CD4-positive, alpha-beta T cell (primary cell): ENCODE measurements around the gene SHOX. TPM values are rescaled to one million over a fixed set of nuclear protein-coding genes. Genes with fewer than 3 reads are reported as not detected.

Experiments
- ATAC-seq: fragments of 200-7000 bp; cut with Tn5 transposase; one replicate; pipeline ENCODE4 v1.10.0; 2022; ENCODE audit warnings: mild to moderate bottlenecking; ENCODE audit not compliant: poor library complexity
- CTCF ChIA-PET: fragments of 350-600 bp; sonication (Branson Sonifier 250); formaldehyde crosslinking; loops from one replicate; lab custom pipeline; 2021; ENCODE audit warnings: antibody characterized with exemption, inconsistent platforms; lab: Charles Lee
- POLR2A ChIA-PET: fragments of 350-600 bp; sonication (Branson Sonifier 250); formaldehyde crosslinking; loops from one replicate; lab custom pipeline; 2021; ENCODE audit warnings: antibody characterized with exemption, inconsistent platforms; lab: Charles Lee
- DNase-seq, 14 experiments: peaks; one replicate each; pipeline ENCODE4 v3.0.0-alpha.2; 2013 to 2020; ENCODE audit warnings: mixed read lengths in 2 of 14
- H3K27ac ChIP-seq, 2 donors: one replicate each; pipeline versions ENCODE4 v1.5.1 to v1.7.0; 2013; ENCODE audit warnings: low read length in 2 of 2, low read depth in 1 of 2, mild to moderate bottlenecking in 1 of 2
- H3K27me3 ChIP-seq, 2 experiments: 1 replicate in 1 of 2; 2 replicates in 1 of 2; pipeline versions ENCODE4 v1.6.1 to v1.7.0; 2013; ENCODE audit warnings: low read length in 2 of 2, control low read depth in 1 of 2, mild to moderate bottlenecking in 1 of 2, moderate library complexity in 1 of 2; ENCODE audit not compliant: insufficient read depth in 2 of 2, control insufficient read depth in 1 of 2
- H3K36me3 ChIP-seq: one replicate; pipeline ENCODE4 v1.6.1; 2013; ENCODE audit warnings: low read length, control low read depth; ENCODE audit not compliant: insufficient read depth
- H3K4me1 ChIP-seq: one replicate; pipeline ENCODE4 v1.6.1; 2013; ENCODE audit warnings: low read length, control low read depth; ENCODE audit not compliant: insufficient read depth
- H3K4me3 ChIP-seq: one replicate; pipeline ENCODE4 v1.5.1; 2013; ENCODE audit warnings: mild to moderate bottlenecking, low read length, moderate library complexity
- H3K9me3 ChIP-seq, 2 experiments: 1 replicate in 1 of 2; 2 replicates in 1 of 2; pipeline versions ENCODE4 v1.6.1 to v1.7.0; 2013; ENCODE audit warnings: low read length in 2 of 2, mild to moderate bottlenecking in 2 of 2, control low read depth in 1 of 2, moderate library complexity in 1 of 2; ENCODE audit not compliant: control insufficient read depth in 1 of 2, insufficient read depth in 1 of 2
- H3K27ac Mint-ChIP-seq: one replicate; pipeline ENCODE4 v1.8.0; 2020; ENCODE audit warnings: mixed read lengths
- H3K27me3 Mint-ChIP-seq: one replicate; pipeline ENCODE4 v1.8.0; 2021; ENCODE audit warnings: mixed read lengths
- H3K36me3 Mint-ChIP-seq: one replicate; pipeline ENCODE4 v1.8.0; 2021; ENCODE audit warnings: low read depth, mixed read lengths
- H3K4me1 Mint-ChIP-seq: one replicate; pipeline ENCODE4 v1.8.0; 2021; ENCODE audit warnings: low read depth, mixed read lengths
- H3K4me3 Mint-ChIP-seq: one replicate; pipeline ENCODE4 v1.8.0; 2020; ENCODE audit warnings: mild to moderate bottlenecking, mixed read lengths
- H3K9me3 Mint-ChIP-seq: one replicate; pipeline ENCODE4 v1.8.0; 2020; ENCODE audit warnings: mixed read lengths
- CTCF ChIP-seq: fragments of 200-600 bp; IDR thresholded peaks from one replicate; pipeline ENCODE4 v1.8.0; 2022; ENCODE audit warnings: antibody characterized with exemption, mild to moderate bottlenecking
- intact Hi-C, 2 experiments: fragments of 100-400 bp; cut with DNase I in 1 of 2; cut with micrococcal nuclease in 1 of 2; formaldehyde crosslinking; loops; one replicate each; pipeline versions ENCODE4 v1.15.1 to v1.9.0; 2023 to 2025; cut with DNase I, micrococcal nuclease
- total RNA-seq, 174 experiments: library from RNA in 2 of 174; stranded (reverse) in 2 of 174; gene quantifications; one replicate each; pipeline ENCODE4 v1.2.3 and lab custom pipeline; 2021 to 2026

Gene SHOX
- total RNA-seq, 2 experiments from 2014 or later, result not detected

GRCh38 chrX:638482-639131, 8.0 kb downstream of the SHOX start:
- no peaks in the 10 kb centered on the region for H3K36me3 ChIP-seq
- Mint-ChIP-seq H3K27ac (no peak overlapping the region), H3K4me3 (no peak overlapping the region), H3K9me3 (no peaks in the 10 kb centered on the region), H3K36me3 (no peaks in the 10 kb centered on the region), H3K4me1 (peaks cover 8% of the 10 kb centered on the region), H3K27me3 (peaks cover 55% of the 10 kb centered on the region)
- ATAC-seq (no peak), DNase-seq (peak in 1 of 14 experiments; percentile 14)
- H3K27me3 ChIP-seq, result peaks cover 42 to 65% of the 10 kb centered on the region in 2 experiments
- peaks cover 0 to 40% of the 10 kb centered on the region in 2 experiments for H3K9me3 ChIP-seq
- no peaks in the 10 kb centered on the region for H3K4me1 ChIP-seq
- TF ChIP-seq CTCF, result no peak
- H3K4me3 ChIP-seq, result no peak overlapping the region
- intact Hi-C loops, result no loop called here
- ChIA-PET CTCF (no interaction called here), POLR2A (no interaction called here)
- no peak overlapping the region for H3K27ac ChIP-seq

GRCh38 chrX:639151-639550, 8.6 kb downstream of the SHOX start:
- H3K36me3 Mint-ChIP-seq, result no peaks in the 10 kb centered on the region
- peaks cover 0 to 34% of the 10 kb centered on the region in 2 experiments for H3K9me3 ChIP-seq
- ChIA-PET CTCF (no interaction called here), POLR2A (no interaction called here)
- no peak overlapping the region for H3K27ac ChIP-seq
- no peaks in the 10 kb centered on the region for H3K9me3 Mint-ChIP-seq
- H3K36me3 ChIP-seq, result no peaks in the 10 kb centered on the region
- intact Hi-C loops, result no loop called here
- peaks cover 37 to 60% of the 10 kb centered on the region in 2 experiments for H3K27me3 ChIP-seq
- peaks cover 52% of the 10 kb centered on the region for H3K27me3 Mint-ChIP-seq
- ATAC-seq (no peak), DNase-seq (peak in 1 of 14 experiments; percentile 12)
- H3K4me1 Mint-ChIP-seq, result peaks cover 8% of the 10 kb centered on the region
- no peak for TF ChIP-seq CTCF
- H3K4me1 ChIP-seq, result no peaks in the 10 kb centered on the region
- no peak overlapping the region for H3K27ac Mint-ChIP-seq
- no peak overlapping the region for H3K4me3 ChIP-seq
- no peak overlapping the region for H3K4me3 Mint-ChIP-seq

- intact Hi-C loops, result no loop called here
- Histone ChIP-seq H3K27ac (no peak overlapping the region), H3K4me3 (no peak overlapping the region), H3K4me1 (no peaks in the 10 kb centered on the region), H3K27me3 (peaks cover 26 to 47% of the 10 kb centered on the region in 2 experiments), H3K9me3 (peaks cover 0 to 29% of the 10 kb centered on the region in 2 experiments), H3K36me3 (no peaks in the 10 kb centered on the region)
- ChIA-PET POLR2A (no interaction called here), CTCF (no interaction called here)
- Mint-ChIP-seq H3K36me3 (no peaks in the 10 kb centered on the region), H3K9me3 (no peaks in the 10 kb centered on the region), H3K27ac (no peak overlapping the region), H3K4me3 (no peak overlapping the region), H3K4me1 (peaks cover 8% of the 10 kb centered on the region), H3K27me3 (peaks cover 48% of the 10 kb centered on the region)
- peak in 1 of 14 experiments; percentile 14 for DNase-seq
- no peak for TF ChIP-seq CTCF
- no peak for ATAC-seq
These were observed 10.1 kb downstream of the SHOX start for GRCh38 chrX:640641-641040.
